ENCODE measurements around the gene HLA-E.

- TF ChIP-seq CTCF (IDR thresholded peaks at IDR 0.05; ENCODE audit: insufficient read depth, low read length, poor library complexity, severe bottlenecking) (no peak), EZH2phosphoT487 (conservative IDR thresholded peaks at IDR 0.05; ENCODE audit: low read length) (no peak)
Measured at GRCh38 chr6:30443657-30444450, 45.5 kb upstream of the HLA-E start.

All from SU-DHL-6 (cell line).